Activated CD4-positive, CD25-positive, alpha-beta regulatory T cell treated with anti-CD3 and anti-CD28 coated beads, Interleukin-2, amount 50 U/mL, for 72 hours (primary cell): ENCODE data around the gene DOC2B.
"Not testable (repeated sequence)": the region's sequence is repeated elsewhere in the genome, so short reads cannot be mapped to it uniquely, and the experiment has no call there.

Experiments used
- DNase-seq: peaks from one replicate; pipeline ENCODE4 v3.0.0; 2021

The DOC2B gene

DNA sequence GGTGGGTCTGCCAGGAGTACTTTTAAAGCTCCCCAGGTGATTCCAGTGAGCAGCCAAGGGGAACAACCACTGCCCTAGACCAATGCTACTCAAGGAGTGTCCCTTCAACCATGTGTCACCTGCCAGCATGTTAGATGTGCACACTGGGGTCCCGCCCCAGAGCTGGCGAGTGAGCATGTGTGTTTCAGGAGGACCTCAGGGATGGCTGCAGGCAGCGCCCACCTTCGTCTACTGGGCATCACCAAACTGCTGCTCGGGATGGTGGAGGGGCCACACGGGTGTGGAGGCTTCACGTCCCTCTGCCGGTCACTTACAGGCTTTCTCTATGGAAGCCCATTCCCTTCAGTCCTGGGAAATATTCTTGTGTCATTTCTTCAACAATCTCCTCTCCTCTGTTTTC lies 29.0 kb upstream of the DOC2B start:
- no peak for DNase-seq

GRCh38 chr17:208429-208828 lies 27.0 kb upstream of the DOC2B start:
- DNase-seq = no peak

DNA sequence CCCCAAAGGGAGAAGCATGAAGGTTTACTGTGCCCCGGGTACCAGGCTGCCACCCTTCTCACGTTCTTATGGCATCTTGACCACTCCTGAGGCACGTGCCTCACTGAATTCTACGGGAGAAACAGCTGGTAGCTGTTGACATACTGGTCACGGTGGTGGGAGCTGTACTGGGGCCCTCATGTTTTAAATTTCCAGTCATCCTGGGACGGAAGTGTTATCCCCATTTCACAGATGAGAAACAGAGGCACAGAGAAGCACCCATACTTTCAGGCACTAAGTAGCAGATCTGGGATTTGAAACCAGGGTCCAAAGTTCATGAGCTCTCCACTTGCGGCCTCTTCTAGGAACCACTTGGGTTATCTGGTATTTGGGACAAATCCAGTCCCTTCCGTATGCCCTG lies 26.3 kb upstream of the DOC2B start:
- DNase-seq = no peak

DNA sequence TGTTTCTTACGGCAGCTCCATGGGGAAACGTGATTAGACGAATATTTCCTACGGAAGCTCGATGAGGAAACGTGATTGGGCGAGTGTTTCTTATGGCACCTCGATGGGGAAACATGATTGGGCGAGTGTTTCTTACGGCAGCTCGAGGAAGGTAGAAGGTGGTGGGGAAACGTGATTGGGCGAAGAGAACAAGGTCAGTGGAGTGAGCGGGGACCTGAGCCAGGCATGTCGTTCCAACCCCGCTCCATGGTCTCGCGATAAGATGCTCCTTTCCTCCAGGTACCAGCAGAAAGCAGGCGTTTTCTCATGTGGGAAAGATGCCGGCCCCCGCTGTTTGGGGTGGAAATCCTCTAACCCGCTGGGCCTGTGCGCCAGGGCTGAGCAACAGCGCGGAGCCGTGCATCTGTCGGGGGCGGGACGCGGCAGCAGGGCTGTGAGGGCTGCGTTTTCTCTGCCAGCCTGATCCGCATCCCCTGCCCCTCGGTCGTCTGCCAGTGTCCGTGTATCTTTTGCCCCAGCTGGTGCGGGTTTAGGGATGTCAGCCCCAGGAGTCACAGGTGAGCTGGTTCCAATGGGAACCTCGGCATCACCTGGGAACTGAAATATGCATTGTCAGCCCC lies 25.6 kb upstream of the DOC2B start:
- DNase-seq = no peak

GRCh38 chr17:206484-206883 lies 25.0 kb upstream of the DOC2B start:
- not testable (repeated sequence) for DNase-seq

DNA sequence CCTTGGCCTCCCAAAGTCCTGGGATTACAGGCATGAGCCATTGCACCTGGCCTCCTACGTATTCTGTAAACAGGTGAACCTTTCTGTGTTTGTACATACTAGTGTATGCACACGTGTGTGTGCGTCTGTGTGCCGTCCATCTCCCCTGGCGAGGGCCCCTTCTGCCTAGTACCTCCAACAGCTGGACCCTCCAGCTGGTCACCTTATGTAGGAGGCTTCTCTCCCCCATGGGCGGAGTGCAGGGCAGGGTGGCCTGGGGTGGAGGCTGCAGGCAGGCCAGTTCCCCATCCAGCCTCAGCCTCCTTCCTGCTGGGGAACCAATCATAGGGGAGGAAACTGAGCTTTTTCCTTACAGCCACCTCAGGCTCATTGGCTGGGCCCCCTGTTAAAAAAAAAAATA lies 24.4 kb upstream of the DOC2B start:
- DNase-seq = no peak

DNA sequence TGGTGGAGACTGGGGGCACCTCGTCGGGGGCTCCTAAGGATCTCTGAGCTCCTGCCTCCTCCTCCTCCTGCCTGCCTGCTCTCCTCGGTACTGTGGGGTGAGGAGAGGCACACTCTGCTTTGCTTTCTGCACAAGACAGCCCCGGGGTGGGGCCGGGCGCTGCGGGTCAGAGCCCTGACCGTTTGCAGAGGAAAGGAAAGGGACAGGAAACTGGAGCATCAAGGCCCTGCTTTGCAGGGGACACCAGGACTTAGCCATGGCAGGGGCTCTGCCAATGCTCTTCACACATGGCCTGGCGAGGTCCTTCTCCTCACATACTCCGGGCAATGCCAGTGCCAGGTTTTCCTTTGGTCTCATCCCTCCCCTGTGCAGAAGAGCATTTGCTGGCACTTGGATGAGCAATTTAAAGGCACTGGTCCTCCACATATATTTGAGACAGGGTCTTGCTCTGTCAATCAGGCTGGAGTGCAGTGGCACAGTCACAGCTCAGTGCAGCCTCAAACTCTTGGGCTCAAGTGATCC lies 23.8 kb upstream of the DOC2B start:
- no peak for DNase-seq

GRCh38 chr17:204427-205147 lies 23.1 kb upstream of the DOC2B start:
- no peak for DNase-seq

DNA sequence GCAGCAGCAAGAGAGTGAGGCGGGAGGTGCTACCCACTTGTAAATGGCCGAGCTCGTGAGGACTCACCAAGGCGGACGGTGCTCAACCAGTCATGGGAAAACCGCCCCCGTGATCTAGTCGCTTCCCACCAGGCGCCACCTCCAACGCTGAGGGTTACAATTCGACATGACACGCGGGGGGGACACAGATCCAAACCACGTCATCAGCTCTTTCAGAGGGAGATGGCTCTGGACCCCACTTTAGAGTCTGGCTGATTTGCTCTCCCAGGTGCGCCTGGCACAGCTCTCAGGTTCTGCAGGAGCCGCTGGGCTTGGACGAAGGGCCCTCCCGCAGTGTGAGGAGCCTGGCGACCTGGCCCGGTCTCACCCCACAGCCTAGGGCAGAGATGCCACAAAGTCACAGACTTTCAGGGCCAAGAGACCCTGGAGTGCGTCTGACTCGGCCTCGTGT lies 21.1 kb upstream of the DOC2B start:
- no peak for DNase-seq

DNA sequence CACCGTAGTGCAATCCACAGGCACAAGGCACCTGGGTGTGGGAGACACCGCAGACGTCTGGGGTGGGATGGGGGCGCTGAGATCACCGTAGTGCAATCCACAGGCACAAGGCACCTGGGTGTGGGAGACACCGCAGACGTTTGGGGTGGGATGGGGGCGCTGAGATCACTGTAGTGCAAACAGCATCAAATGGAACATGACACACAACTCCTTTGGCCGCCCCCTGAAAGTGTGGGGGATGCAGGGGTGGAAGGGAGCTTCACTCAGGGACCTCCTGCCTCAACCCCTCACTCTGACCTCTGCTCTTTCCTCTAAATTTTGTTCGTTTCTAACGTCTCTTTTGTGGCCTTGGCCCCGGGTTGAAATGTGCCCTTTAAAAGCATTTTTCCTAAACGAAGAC lies 20.3 kb upstream of the DOC2B start:
- not testable (repeated sequence) for DNase-seq

DNA sequence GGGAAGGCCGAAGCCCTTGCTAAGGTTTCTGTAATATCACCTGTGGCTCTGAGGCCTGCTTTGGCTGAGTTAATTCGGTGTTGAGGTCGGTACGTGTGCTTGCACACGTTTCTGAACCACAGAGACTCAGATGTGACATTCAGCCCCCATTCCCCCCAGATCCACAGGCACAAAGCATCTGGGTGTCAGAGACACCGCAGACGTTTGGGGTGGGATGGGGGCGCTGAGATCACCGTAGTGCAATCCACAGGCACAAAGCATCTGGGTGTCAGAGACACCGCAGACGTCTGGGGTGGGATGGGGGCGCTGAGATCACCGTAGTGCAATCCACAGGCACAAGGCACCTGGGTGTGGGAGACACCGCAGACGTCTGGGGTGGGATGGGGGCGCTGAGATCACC lies 19.8 kb upstream of the DOC2B start:
- DNase-seq = not testable (repeated sequence)

DNA sequence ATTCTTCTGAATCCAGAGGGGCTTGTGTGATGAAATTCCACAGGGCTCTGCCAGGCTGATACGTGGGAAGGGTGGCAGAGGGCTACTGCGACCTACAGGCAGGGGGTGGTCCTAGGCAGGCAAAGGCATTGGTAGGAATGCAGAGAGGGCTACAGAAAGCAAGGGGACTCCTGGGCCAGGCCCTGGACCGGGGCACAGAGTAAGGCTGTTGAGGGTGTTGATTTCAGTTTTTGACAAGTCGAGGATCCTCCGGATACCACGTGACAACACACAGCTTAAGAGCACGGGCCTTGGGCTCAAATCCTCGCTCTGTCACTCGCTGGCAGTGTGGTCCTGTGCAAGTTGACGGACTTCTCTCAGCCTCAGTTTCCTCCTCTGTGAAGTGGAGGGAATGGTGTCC lies 19.1 kb upstream of the DOC2B start:
- no peak for DNase-seq

DNA sequence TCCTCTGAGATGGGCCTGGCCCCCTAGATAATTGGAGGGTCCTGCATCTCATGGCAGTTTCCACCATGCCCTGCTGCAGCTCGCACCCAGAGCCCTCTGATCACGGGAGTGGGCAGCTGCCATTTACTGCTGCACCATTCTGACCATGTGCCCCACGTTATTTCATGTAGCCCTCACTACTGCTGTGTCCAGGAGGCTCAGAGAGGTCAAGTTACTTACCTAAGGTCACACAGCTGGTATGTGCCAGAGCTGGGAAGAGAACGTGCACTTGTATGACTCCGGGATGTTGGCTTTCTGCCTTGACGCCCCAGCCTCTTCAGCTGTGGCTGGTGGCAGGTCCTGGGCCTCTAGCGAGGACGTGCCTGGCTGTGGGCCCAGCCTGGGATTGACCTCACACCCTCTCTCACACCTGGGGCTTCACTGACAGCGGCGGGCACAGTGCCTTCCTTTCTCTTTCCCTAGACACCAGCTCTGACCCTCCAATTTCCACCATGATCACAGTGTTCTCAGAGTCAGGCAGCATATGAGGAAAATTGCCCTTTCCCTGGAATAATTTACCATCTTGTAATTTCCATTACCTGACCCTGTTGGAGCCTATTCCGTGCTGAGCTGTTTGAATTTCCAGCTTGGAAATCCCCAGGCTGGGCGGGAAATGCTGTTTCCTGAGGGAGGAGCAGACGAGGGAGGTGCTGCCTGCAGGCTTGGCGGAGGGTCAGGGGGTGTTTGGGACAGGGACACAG lies 18.5 kb upstream of the DOC2B start:
- DNase-seq = no peak

DNA sequence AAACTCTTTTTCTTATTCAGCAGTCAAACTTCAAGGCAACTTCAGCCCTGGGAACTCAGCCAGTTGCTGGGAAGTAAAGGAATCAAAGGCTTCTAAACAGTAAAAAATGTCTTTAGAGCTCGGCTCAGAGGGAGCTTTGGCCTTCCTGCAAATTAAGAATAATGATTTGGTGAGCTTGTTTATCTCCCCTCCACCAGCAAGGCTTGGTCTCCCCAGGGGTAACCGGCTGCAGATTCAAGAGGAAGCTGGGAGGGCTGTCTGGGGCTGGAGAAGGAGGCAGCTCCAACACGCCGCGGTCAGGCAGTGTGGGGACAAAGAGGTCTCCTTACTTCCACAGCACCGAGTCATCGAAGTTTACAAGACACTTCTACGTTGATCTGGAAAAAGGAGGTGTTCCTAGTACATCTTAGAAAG lies 17.7 kb upstream of the DOC2B start:
- DNase-seq = no peak

GRCh38 chr17:198225-198624 lies 16.8 kb upstream of the DOC2B start:
- not testable (repeated sequence) for DNase-seq

DNA sequence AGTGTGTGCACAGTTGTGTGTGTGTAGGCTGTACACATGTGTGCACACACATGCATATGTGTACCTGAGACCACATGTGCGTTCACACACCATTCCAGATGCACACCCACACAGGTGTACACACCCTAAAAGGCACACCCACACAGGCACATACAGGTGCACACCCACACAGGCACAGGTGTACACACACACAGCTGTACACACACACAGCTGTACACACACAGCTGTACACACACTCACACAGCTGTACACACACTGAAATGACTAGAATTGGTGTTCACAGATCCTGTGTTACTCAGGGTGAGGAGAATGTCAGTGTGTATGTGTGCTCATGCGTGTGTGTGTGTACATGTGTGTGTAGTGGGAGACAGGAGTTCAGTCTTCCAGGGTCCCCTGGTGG lies 15.9 kb upstream of the DOC2B start:
- DNase-seq = no peak

DNA sequence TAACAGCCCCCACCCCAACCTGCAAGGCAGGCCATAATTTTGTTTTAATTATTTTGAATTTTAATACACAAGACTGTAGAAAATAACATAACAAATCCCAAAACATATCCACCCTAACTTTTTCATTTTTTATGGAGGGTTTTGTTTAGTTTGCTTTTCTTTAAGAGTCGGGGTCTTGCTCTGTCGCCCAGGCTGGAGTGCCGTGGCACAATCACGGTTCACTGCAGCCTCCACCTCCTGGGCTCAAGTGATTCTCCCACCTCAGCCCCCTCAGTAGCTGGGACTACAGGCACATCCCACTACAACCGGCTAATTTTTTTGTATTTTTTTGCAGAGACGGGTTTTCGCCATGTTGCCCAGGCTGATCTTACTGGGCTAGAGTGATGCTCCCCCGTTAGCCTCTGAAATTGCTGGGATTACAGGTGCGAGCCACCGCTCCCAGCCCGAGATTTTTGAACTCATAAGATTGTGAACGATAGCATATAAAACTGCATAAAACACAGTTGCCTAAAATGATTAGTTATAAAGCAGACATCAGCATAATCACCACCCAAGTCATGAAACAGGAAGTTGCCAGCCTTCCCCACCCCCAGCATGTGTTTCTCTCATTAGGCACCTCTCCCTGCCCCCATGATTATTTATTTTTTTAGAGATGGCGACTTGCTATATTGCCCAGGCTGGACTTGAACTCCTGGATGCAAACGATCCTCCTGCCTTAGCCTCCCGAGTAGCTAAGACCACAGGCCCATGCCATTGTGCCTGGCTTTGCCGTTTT lies 13.6 kb upstream of the DOC2B start:
- DNase-seq = no peak

DNA sequence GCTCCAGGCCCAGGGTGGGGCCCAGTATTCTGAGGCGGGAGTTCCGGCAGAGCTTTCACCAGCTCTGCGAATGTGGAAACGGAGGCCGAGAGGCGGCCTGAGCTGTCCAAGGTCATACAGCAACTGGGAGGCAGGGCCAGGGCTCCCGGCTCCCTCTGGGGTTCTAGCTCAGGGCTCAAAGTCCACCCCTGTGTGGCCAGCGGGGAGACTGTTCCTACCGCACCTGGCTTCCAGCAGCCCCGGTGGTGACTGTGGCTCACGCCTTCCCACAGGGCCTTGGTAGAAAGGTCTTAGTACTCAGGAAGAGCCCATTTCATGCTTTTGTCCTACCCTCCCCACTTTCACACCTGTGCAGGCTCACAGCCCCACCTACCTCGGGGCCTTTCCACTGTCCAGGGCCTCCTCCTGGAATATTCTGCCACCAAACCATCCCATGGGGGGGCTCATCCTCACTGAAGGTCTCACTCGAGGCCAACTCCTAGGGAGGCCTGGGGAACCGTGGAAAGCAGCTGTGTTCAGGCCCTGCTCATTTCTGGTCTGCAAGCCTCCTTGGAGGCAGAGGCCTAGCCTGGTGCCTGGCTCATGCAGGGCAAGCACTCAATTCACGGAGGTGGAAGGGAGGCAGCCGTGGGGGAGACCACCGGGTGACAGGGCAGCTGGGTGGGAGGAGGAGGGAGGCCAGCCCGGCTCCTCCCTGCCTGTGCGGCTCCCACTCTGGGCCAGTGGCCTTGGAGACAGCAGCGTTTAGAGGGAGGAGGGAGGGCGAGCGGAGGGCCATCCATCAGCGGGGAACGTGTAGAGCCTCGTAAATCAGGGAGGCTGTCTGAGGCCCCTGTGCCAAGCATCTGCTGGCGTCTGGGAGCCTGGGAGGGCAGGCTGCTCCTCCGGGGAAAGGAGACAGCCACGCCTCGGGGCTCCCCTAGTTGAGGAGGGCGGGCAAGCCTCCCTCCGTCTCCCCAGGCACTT lies 12.7 kb upstream of the DOC2B start:
- DNase-seq = no peak

- no peak for DNase-seq
Measured at GRCh38 chr17:193426-193810, 12.0 kb upstream of the DOC2B start.

GRCh38 chr17:192666-193425 lies 11.4 kb upstream of the DOC2B start:
- no peak for DNase-seq

DNA sequence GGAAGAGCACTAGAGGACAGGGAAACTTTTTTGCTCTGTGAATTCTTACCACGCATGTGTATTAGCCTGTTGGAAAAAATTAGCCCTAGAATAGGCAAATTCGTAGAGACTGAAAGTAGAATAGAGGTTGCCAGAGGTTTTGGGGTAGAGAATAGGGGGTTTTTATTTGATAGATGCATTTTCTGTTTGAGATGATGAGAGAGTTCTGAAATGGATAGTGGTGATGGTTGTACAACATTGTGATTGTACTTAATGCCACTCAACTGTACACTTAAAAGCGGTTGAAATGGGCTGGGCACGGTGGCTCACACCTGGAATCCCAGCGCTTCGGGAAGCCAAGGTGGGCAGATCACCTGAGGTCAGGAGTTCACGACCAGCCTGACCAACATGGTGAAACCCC lies 8.0 kb upstream of the DOC2B start:
- DNase-seq = no peak
